H1 (cell line): Measurements from ENCODE around the gene PGK1.
"Not testable (repeated sequence)": the region's sequence is repeated elsewhere in the genome, so short reads cannot be mapped to it uniquely, and the experiment has no call there.

Source experiments
- POLR2AphosphoS5 ChIP-seq: IDR thresholded peaks from 2 replicates; pipeline ENCODE4 v1.6.1; 2011; ENCODE audit warnings: low read depth, low read length
- TBP ChIP-seq: IDR thresholded peaks from 2 replicates; pipeline ENCODE4 v1.6.1; 2011; ENCODE audit warnings: low read depth, low read length, improper control_type of control experiment

- not testable (repeated sequence) for TF ChIP-seq TBP, POLR2AphosphoS5
Measured at GRCh38 chrX:78081413-78081812, 22.6 kb upstream of the PGK1 start.
